Gastrocnemius medialis (tissue), 4 donors: ENCODE data around the gene GMEB2. TPM values are rescaled to one million over a fixed set of nuclear protein-coding genes. Genes with fewer than 3 reads are reported as not detected.

Source experiments
- ATAC-seq, 2 donors: fragments of 150-250 bp; one replicate each; pipeline ENCODE4 v1.9.1; 2016
- DNase-seq, 2 donors: peaks; one replicate each; pipeline ENCODE4 v3.0.0-alpha.2; 2019
- H3K27ac ChIP-seq, 4 donors: fragments of 200-600 bp; sonication (generic); 1 replicate in 1 of 4; 2 replicates in 3 of 4; pipeline ENCODE4 v1.5.1; 2016 to 2018; ENCODE audit warnings: mild to moderate bottlenecking in 2 of 4, moderate library complexity in 1 of 4
- H3K27me3 ChIP-seq, 3 donors: fragments of 200-600 bp; sonication (generic) in 2 of 3; 1 replicate in 1 of 3; 2 replicates in 2 of 3; pipeline versions ENCODE4 v1.5.1 to v1.6.0; 2016 to 2019; ENCODE audit warnings: mild to moderate bottlenecking in 1 of 3, moderate library complexity in 1 of 3
- H3K36me3 ChIP-seq, 2 donors: fragments of 200-600 bp; sonication (generic) in 1 of 2; one replicate each; pipeline ENCODE4 v1.5.1; 2017 to 2018
- H3K4me1 ChIP-seq, 2 donors: fragments of 200-600 bp; sonication (generic) in 1 of 2; one replicate each; pipeline ENCODE4 v1.5.1; 2016 to 2017; ENCODE audit warnings: mild to moderate bottlenecking in 2 of 2
- H3K4me3 ChIP-seq, 4 donors: fragments of 200-600 bp; sonication (generic) in 3 of 4; 1 replicate in 1 of 4; 2 replicates in 3 of 4; pipeline ENCODE4 v1.5.1; 2016 to 2019; ENCODE audit warnings: mild to moderate bottlenecking in 2 of 4
- H3K9me3 ChIP-seq, 3 donors: fragments of 200-600 bp; sonication (generic) in 2 of 3; 1 replicate in 1 of 3; 2 replicates in 2 of 3; pipeline ENCODE4 v1.5.1; 2016 to 2019
- CTCF ChIP-seq, 5 experiments: fragments of 450-650 bp in 3 of 5; fragments of 200-600 bp in 2 of 5; sonication (generic) in 2 of 5; IDR thresholded peaks in 4 of 5; conservative IDR thresholded peaks in 1 of 5; 1 replicate in 4 of 5; 2 replicates in 1 of 5; pipeline ENCODE4 v1.5.1; 2016 to 2019; ENCODE audit warnings: antibody characterized with exemption in 5 of 5, mild to moderate bottlenecking in 3 of 5, moderate library complexity in 3 of 5
- POLR2A ChIP-seq, 2 donors: fragments of 450-650 bp; IDR thresholded peaks; one replicate each; pipeline ENCODE4 v1.6.1; 2017; ENCODE audit warnings: antibody characterized with exemption in 2 of 2, mild to moderate bottlenecking in 2 of 2, moderate library complexity in 2 of 2
- in situ Hi-C, 4 donors: fragments of 200-750 bp; cut with MboI; loops; one replicate each; pipeline versions ENCODE4 v1.15.0 to v1.8.0; 2017; ENCODE audit warnings: low sequenced_read_pairs in 4 of 4
- intact Hi-C: fragments of 100-400 bp; cut with DNase I; formaldehyde crosslinking; loops from one replicate; pipeline ENCODE4 v1.15.1; 2023; ENCODE audit warnings: low total_unique reads
- total RNA-seq, 4 donors: library from RNA; depleted of rRNA; stranded (reverse); fragments of >200 nt; gene quantifications; one replicate each; pipeline versions ENCODE4 v1.1.0 to v1.2.3, GENCODE V29; 2016

Gene GMEB2
- total RNA-seq, 4 donors from 2014 or later, result 6.1 to 14.3 (median 6.8) TPM

GRCh38 chr20:63612276-63612931 lies 14.5 kb downstream of the GMEB2 start:
- Histone ChIP-seq H3K4me3 (no peak overlapping the region), H3K9me3 (no peaks in the 10 kb centered on the region), H3K4me1 (peaks cover 0 to 4% of the 10 kb centered on the region in 2 donors), H3K36me3 (peaks cover 0 to 21% of the 10 kb centered on the region in 2 donors), H3K27ac (no peak overlapping the region), H3K27me3 (no peaks in the 10 kb centered on the region)
- TF ChIP-seq CTCF (IDR thresholded peaks at IDR 0.05 in 4 of 5, conservative IDR thresholded peaks at IDR 0.05 in 1 of 5), result no peak
- no peak for TF ChIP-seq POLR2A (IDR thresholded peaks at IDR 0.05)
- ATAC-seq, result no peak
- intact Hi-C loops, result loop anchor here (5.0 kb wide), 1 partner anchor 75 kb away; the partner anchor contains the start of gene PTK6
- in situ Hi-C loops, result no loop called here
- no peak for DNase-seq

- no peaks in the 10 kb centered on the region for H3K9me3 ChIP-seq
- no peaks in the 10 kb centered on the region for H3K27me3 ChIP-seq
- no peak overlapping the region for H3K4me3 ChIP-seq
- in situ Hi-C loops, result no loop called here
- TF ChIP-seq POLR2A (IDR thresholded peaks at IDR 0.05), result no peak
- TF ChIP-seq CTCF (IDR thresholded peaks at IDR 0.05 in 4 of 5, conservative IDR thresholded peaks at IDR 0.05 in 1 of 5), result no peak
- intact Hi-C loops, result loop anchor here (5.0 kb wide), 1 partner anchor 74 kb away; the partner anchor contains the start of gene PTK6
- peaks cover 0 to 4% of the 10 kb centered on the region in 2 donors for H3K4me1 ChIP-seq
- H3K27ac ChIP-seq, result no peak overlapping the region
- peaks cover 0 to 18% of the 10 kb centered on the region in 2 donors for H3K36me3 ChIP-seq
- DNase-seq, result no peak
- ATAC-seq, result no peak
Measured at GRCh38 chr20:63611646-63612045, 15.3 kb downstream of the GMEB2 start.

GRCh38 chr20:63610581-63611435 lies 16.1 kb downstream of the GMEB2 start:
- intact Hi-C loops, result loop anchor here (5.0 kb wide), 1 partner anchor 74 kb away; the partner anchor contains the start of gene PTK6
- H3K27me3 ChIP-seq, result no peaks in the 10 kb centered on the region
- H3K4me3 ChIP-seq, result no peak overlapping the region
- TF ChIP-seq POLR2A (IDR thresholded peaks at IDR 0.05), result no peak
- TF ChIP-seq CTCF (IDR thresholded peaks at IDR 0.05 in 4 of 5, conservative IDR thresholded peaks at IDR 0.05 in 1 of 5), result no peak
- no peak for DNase-seq
- in situ Hi-C loops, result no loop called here
- H3K9me3 ChIP-seq, result no peaks in the 10 kb centered on the region
- no peak for ATAC-seq
- H3K4me1 ChIP-seq, result peaks cover 0 to 4% of the 10 kb centered on the region in 2 donors
- H3K27ac ChIP-seq, result no peak overlapping the region
- peaks cover 0 to 11% of the 10 kb centered on the region in 2 donors for H3K36me3 ChIP-seq

- intact Hi-C loops, result no loop called here
- Histone ChIP-seq H3K27me3 (no peaks in the 10 kb centered on the region), H3K9me3 (no peaks in the 10 kb centered on the region), H3K4me1 (no peaks in the 10 kb centered on the region), H3K4me3 (no peak overlapping the region), H3K36me3 (peaks cover 0 to 15% of the 10 kb centered on the region in 2 donors), H3K27ac (no peak overlapping the region)
- in situ Hi-C loops, result no loop called here
- TF ChIP-seq CTCF (IDR thresholded peaks at IDR 0.05 in 4 of 5, conservative IDR thresholded peaks at IDR 0.05 in 1 of 5) (no peak), POLR2A (IDR thresholded peaks at IDR 0.05) (no peak)
- ATAC-seq (no peak), DNase-seq (no peak)
Measured at GRCh38 chr20:63606686-63607085, 20.2 kb downstream of the GMEB2 start.
